GM10847 (cell line): ENCODE data around the gene PSMD13.

ENCODE experiments used
- POLR2A ChIP-seq: IDR thresholded peaks from 2 replicates; pipeline ENCODE4 v1.6.1; 2011; ENCODE audit not compliant: insufficient read length; ENCODE audit errors: extremely low read depth

The PSMD13 gene

GRCh38 chr11:212150-213100, 24.4 kb upstream of the PSMD13 start:
- no peak for TF ChIP-seq POLR2A

GRCh38 chr11:213111-213510, 23.7 kb upstream of the PSMD13 start:
- no peak for TF ChIP-seq POLR2A

- no peak for TF ChIP-seq POLR2A
Measured at GRCh38 chr11:214083-214482, 22.7 kb upstream of the PSMD13 start.

GRCh38 chr11:215581-216037, 21.2 kb upstream of the PSMD13 start:
- no peak for TF ChIP-seq POLR2A

GRCh38 chr11:216081-216974, 20.4 kb upstream of the PSMD13 start:
- TF ChIP-seq POLR2A, result no peak

- TF ChIP-seq POLR2A, result no peak
Measured at GRCh38 chr11:217704-218103, 19.1 kb upstream of the PSMD13 start.

GRCh38 chr11:218815-219593, 17.8 kb upstream of the PSMD13 start:
- no peak for TF ChIP-seq POLR2A

- TF ChIP-seq POLR2A, result no peak
Measured at GRCh38 chr11:221539-221938, 15.2 kb upstream of the PSMD13 start.

- TF ChIP-seq POLR2A, result no peak
Measured at GRCh38 chr11:221998-222789, 14.6 kb upstream of the PSMD13 start.

- no peak for TF ChIP-seq POLR2A
Measured at GRCh38 chr11:223026-223789, 13.6 kb upstream of the PSMD13 start.

- no peak for TF ChIP-seq POLR2A
Measured at GRCh38 chr11:223884-224283, 12.9 kb upstream of the PSMD13 start.

- no peak for TF ChIP-seq POLR2A
Measured at GRCh38 chr11:224424-224823, 12.4 kb upstream of the PSMD13 start.

GRCh38 chr11:225734-226453, 10.9 kb upstream of the PSMD13 start:
- no peak for TF ChIP-seq POLR2A

- no peak for TF ChIP-seq POLR2A
Measured at GRCh38 chr11:227824-228379, 8.9 kb upstream of the PSMD13 start.
